MM.1S (cell line): Measurements from ENCODE around the gene RBBP7.

Experiments
- CTCF ChIP-seq: fragments of 300-600 bp; sonication (generic); IDR thresholded peaks from 2 replicates; pipeline ENCODE4 v1.5.1; 2016; ENCODE audit warnings: antibody characterized with exemption, low read length, mixed read lengths
- EZH2 ChIP-seq: fragments of 300-600 bp; sonication (generic); optimal IDR thresholded peaks from 2 replicates; pipeline ENCODE3; 2017; ENCODE audit warnings: low read depth, mild to moderate bottlenecking, antibody characterized with exemption, low read length, mixed read lengths
- EZH2phosphoT487 ChIP-seq: fragments of 300-600 bp; sonication (generic); IDR thresholded peaks from 2 replicates; pipeline ENCODE4 v1.6.1; 2018; ENCODE audit warnings: antibody characterized with exemption, low read length

- peak; percentile 23 for TF ChIP-seq CTCF
- no peak for TF ChIP-seq EZH2phosphoT487
- no peak for TF ChIP-seq EZH2
Observed at GRCh38 chrX:16807548-16807947, 62.6 kb downstream of the RBBP7 start.
